LNCAP (cell line): Measurements from ENCODE around the gene MGAT4C.

Experiments
- TF ChIP-seq, protein P1 (sequence below): fragments of 450-650 bp; IDR thresholded peaks from 2 replicates; pipeline ENCODE4 v1.5.1; 2017; ENCODE audit warnings: mild to moderate bottlenecking

The MGAT4C gene

DNA sequence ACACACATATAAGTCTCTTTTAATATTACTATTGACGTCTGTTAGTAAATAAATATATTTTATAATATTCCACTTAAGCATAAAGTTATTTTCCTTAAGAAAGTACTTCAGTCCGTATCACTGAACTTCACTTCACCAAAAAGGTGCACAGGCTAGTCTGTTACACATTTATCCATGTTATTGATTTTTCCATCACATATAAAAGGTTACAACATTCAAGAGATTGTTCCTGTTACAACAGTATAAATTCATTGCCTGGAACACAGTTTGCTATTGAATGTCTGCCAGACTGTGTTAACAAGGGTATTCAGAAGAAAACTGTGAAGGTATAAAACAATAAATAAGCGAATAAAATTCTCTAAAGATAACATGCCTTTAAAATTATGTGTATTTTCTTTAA, 206.2 kb downstream of the MGAT4C start:
- TF ChIP-seq, protein P1, sequence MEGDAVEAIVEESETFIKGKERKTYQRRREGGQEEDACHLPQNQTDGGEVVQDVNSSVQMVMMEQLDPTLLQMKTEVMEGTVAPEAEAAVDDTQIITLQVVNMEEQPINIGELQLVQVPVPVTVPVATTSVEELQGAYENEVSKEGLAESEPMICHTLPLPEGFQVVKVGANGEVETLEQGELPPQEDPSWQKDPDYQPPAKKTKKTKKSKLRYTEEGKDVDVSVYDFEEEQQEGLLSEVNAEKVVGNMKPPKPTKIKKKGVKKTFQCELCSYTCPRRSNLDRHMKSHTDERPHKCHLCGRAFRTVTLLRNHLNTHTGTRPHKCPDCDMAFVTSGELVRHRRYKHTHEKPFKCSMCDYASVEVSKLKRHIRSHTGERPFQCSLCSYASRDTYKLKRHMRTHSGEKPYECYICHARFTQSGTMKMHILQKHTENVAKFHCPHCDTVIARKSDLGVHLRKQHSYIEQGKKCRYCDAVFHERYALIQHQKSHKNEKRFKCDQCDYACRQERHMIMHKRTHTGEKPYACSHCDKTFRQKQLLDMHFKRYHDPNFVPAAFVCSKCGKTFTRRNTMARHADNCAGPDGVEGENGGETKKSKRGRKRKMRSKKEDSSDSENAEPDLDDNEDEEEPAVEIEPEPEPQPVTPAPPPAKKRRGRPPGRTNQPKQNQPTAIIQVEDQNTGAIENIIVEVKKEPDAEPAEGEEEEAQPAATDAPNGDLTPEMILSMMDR, result no peak

DNA sequence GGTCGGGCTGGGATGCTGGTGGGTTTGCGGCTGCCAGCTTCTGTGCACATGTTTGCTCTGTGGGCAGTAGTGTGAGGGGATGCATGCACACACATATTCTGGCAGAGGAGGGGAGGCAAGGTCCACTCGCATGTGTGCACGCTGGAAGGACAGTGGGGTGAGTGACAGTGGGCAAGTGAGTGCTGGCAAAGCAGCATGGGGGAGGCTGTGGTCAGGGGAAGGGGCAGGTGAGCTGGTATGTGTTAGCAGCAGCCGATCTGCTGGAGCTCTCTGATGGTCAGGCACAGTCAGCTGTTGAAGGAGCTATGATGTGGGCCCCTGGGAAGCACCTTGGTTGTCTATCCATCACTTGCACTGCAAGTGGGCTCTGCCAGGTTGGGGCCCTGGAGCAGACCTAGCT, 211.8 kb downstream of the MGAT4C start:
- TF ChIP-seq, protein P1, result no peak

DNA sequence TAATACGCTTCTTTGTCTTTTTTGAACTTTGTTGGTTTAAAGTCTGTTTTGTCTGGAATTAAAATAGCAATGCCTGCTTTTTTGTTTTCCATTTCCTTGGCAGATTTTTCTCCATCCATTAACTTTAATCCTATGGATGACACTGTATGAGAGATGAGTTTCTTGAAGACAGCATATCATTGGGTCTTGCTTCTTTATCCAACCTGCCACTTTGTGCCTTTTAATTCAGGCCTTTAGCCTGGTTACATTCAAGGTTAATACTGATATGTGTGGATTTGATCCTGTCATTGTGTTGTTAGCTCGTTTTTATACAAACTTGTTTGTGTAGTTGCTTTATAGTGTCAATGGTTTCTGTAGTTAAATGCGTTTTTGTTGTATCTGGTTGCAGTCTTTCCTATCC, 214.1 kb downstream of the MGAT4C start:
- TF ChIP-seq, protein P1, result no peak

DNA sequence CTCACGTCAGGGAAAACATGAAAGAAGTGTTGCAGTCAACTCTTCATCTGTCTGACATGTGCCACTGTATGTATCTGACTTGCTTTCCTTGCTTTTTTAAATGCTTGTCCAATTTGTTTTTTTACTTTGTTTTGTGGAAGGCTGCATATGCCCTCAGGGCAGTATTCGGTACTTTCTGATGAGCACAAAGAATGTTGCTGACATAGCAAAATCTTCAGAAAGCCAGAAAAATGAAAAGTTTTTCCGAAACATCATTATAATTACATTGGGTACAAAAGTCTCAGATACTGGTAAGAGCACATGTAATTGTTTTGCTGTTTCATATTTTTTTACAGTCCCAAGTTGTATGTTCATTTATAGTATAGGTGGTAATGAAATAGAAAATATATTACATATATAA, 237.8 kb downstream of the MGAT4C start:
- TF ChIP-seq, protein P1, result no peak

DNA sequence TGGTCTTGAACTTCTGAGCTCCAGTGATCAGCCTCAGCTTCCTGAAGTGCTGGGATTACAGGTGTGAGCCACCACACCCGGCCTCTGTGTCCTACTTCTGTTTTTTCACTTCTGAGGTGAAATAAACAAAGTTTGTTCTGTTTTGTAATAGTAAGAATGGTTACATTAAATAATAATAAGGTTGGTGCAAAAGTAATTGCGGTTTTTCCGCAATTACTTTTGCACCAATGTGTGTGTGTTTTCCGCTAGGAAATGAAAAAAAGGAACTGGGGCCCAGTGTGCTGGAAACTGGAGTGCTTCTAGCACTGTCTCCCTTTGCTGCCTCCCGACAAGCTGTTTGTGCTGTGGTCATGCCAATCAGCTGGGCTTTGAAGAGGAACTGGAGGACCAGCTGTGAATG, 241.2 kb downstream of the MGAT4C start:
- TF ChIP-seq, protein P1, result no peak

DNA sequence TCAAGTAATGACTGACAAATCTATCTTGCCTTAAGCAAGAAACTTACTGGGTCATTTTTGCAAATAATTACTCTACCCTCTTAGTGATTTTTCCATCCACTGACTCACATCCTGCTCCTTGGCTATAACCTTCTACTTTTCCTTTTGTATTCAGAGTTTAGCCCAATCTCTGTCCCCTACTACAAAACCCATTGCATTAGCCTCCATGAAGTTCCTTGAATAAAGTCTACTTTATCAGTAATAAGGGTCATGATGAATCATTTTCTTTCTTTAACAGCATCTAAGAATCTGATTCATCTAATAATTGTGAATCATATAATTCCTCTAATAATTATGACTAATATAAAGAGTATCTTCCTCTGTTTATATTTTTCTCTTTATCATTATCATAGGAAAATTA, 249.5 kb downstream of the MGAT4C start:
- TF ChIP-seq, protein P1, result no peak

DNA sequence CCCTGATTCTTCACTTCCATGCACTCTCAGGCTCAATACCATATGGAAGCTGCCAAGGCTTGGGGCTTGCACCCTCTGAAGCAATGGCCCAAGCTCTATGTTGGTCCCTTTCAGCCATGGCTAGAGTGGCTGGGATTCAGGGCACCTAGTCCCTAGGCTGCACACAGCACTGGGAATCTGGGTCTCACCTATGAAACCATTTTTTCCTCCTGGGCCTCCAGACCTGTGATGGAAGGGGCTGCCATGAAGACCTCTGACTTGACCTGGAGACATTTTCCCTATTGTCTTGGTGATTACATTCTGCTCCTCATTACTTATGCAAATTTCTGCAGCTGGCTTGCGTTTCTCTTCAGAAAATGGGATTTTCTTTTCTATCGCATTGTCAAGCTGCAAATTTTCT, 258.1 kb downstream of the MGAT4C start:
- TF ChIP-seq, protein P1, result no peak

DNA sequence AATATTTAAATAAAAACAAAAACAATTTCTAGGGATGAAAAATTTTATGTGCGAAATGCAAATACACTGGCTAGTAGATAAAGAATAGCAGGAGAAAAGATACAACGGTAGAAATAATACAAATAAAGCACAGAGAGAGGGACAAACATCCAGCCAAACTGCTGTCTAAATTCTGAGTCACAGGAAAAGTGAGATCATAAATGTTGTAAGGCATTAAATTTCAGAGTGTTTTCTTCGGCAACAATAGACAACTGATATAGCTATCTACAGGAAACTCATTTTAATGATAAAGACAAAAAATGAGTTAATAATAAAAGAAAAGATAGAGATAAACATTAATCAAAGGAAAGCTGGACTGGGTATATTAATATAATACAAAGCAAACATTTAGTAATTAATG, 259.9 kb downstream of the MGAT4C start:
- TF ChIP-seq, protein P1, result no peak
